ENCODE results near the gene SIRT1.
"Not testable (repeated sequence)": the region's sequence is repeated elsewhere in the genome, so short reads cannot be mapped to it uniquely, and the experiment has no call there.

SIRT1 gene

DNA sequence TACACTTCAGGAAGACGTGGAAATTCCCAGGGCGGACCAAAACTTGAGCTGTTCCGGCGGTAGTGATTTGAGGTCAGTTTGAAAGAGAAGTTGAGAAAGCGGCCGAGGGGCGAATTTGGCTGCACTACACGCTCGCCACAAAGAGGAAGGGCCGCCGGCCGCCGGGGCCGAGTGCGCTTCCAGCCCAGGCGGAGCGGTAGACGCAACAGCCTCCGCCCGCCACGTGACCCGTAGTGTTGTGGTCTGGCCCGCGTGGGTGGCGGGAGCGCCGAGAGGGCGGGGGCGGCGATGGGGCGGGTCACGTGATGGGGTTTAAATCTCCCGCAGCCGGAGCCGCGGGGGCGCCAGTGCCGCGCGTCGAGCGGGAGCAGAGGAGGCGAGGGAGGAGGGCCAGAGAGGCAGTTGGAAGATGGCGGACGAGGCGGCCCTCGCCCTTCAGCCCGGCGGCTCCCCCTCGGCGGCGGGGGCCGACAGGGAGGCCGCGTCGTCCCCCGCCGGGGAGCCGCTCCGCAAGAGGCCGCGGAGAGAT, at the start of gene SIRT1:
Gene SIRT1 (plus strand): TSS at position 344 of the 529 bp plus-strand sequence. CDS start 66 bp downstream, at position 410.
- peak; percentile 95 for DNase-seq

DNA sequence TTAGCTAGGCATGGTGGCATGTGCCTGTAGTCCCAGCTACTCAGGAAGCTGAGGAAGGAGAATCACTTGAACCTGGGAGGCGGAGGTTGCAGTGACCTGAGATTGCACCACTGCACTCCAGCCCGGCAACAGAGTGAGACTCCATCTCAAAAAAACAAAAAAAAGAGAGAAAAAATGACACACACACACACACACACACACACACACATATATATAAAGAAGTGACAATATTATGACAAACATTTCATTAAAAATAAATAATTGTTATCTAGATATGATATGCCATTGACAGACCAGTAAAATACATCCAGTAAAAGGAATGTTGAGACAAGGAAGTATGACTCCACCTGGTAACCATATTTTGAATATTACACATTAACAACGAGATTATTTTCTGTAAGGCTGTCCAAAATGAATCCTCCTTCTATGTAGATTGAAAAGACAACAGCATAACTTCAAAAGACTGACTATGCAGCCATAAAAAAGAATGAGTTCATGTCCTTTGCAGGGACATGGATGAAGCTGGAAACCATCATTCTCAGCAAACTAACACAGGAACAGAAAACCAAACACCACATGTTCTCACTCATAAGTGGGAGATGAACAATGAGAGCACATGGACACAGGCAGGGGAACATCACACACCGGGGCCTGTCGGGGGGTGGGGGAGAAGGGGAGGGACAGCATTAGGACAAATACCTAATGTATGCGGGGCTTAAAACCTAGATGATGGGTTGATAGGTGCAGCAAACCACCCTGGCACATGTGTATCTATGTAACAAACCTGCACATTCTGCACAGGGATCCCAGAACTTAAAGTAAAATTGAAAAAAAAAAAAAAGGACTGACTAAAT, 48.7 kb upstream of the SIRT1 start:
- DNase-seq: not testable (repeated sequence)

DNA sequence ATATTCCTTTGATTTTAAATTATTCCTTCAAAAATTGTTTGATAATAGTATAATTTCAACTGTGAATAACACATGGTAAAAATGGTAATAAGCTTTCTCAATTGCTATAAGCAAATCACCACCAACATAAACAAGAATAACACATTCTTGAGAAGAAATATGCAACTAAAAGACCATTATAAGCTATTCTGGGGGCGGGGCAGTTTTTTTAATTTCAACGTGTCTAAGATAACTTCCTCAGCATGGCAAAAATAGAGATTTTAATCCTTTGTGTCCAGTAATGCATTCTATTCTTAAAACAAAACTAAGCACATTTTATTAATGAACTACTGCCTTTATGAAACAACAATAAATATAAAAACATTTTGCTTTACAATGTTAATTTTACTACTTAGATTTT, 48.0 kb upstream of the SIRT1 start:
- DNase-seq: no peak

DNA sequence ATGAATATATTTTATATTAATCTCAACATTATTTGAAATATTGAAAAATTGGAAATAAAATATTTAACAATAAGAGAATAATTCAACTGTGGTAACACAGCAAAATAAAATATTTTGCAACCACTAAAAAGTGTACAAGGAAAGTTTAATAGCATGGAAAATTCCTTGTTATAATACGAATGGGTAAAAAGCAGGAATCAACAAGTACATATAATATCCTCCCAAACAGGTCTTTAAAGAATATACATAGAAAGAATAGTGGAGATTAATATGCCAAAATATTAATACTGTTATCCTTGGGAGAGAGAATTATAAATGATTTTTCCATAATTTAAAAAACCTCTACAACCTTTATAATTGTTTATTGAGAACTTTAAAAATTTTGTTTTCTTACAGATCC, 47.5 kb upstream of the SIRT1 start:
- DNase-seq: no peak

DNA sequence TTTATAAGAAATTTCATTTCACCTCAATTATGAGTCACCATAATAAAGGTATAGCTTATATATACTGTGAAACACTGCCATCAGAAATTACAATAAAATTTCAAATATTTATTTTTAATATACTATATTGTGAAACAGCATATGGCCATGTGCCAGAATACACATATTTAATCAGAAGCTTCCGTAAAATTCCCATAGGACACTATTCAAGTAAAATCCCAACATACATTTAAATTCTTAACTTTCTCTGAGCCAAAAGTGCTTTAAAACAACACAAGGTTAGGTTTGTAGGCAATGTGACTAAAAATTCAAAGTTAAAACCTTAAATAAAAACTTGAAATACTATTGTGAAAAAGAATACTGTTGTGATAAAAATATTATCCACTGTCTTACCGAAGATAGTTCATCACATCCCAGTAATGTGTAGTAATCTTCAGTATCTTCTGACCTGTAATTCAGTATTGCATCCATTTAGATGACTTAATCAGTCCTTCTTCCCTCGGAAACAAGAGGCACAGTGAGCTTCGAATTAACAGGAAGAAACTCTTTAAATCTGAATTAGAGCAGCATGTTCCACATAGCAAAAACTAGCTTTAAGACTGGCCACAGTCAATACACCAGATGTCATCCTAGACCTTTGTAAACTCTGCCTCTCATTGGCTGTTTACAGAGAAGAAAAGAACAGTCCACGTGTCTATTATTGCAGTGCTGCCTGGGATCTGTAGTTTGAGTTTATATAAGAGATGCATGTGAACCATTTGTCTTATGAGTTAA, 46.7 kb upstream of the SIRT1 start, which contains the start of gene DNAJC12:
Gene DNAJC12 (minus strand): TSS at position 648 of the 774 bp plus-strand sequence. CDS start 177 bp downstream, at position 471.
- DNase-seq: no peak

DNA sequence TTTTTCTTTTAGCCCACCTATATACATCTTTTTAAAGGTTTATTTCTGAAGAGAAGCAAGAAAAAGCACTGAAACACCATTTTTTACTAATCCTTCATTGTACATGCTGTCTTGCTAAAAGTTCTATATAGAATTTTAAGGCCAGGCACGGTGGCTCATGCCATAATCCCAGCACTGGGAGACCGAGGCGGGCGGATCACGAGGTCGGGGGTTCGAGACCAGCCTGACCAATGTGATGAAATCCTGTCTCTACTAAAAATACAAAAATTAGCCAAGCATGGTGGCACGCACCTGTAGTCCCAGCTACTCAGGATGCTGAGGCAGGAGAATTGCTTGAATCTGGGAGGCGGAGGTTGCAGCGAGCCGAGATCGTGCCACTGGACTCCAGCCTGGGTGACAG, 44.9 kb upstream of the SIRT1 start:
- DNase-seq: not testable (repeated sequence)

DNA sequence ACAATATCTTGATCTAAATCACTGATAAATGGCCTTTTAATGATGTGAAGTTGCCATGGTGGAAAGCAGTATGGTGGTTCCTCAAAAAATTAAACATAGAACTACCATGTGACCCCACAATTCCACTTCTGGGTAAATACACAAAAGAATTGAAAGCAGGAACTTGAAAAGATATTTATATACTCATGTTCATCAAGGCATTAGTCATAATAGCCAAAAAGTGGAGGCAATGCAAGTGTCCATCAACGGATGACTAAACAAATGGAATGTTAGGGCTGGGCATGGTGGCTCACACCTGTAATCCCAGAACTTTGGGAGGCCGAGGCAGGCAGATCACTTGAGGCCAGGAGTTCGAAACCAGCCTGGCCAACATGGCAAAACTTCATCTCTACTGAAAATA, 44.5 kb upstream of the SIRT1 start:
- no peak for DNase-seq

DNA sequence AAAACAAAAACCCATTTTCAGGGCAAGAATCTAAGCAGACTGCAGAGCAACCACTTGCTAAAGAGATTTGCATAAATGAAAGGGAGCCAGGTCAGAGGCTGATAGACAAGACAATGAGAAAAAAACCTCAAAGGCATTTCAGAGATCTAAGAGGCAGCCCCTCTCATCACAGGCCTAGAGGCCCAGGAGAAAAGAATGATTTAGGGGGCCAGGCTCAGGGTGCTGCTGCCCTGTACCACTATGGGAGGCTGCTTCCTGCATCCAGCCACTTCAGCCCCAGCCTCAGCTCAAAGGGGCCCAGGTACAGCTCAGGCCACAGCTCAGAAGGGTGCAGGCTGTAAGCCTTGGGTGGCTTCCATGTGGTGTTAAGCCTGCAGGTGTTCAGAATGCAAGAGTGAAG, 42.7 kb upstream of the SIRT1 start:
- DNase-seq: no peak

DNA sequence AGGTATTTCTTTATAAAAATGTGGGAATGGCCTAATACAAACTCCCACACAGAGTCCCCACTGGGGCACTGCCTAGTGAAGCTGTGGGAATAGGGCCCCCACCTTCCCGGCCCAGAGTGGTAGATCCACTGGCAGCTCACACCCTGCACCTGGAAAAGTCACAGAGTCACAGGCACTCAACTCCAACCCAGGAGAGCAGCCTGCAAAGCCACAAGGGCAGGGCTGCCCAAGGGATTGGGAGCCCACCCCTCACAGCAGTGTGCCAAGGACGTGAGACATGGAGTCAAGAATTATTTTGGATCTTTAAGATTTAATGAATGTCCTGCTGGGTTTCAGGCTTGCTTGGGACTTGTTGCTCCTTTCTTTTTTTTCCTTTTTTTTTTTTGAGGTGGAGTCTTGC, 41.2 kb upstream of the SIRT1 start:
- DNase-seq: no peak

DNA sequence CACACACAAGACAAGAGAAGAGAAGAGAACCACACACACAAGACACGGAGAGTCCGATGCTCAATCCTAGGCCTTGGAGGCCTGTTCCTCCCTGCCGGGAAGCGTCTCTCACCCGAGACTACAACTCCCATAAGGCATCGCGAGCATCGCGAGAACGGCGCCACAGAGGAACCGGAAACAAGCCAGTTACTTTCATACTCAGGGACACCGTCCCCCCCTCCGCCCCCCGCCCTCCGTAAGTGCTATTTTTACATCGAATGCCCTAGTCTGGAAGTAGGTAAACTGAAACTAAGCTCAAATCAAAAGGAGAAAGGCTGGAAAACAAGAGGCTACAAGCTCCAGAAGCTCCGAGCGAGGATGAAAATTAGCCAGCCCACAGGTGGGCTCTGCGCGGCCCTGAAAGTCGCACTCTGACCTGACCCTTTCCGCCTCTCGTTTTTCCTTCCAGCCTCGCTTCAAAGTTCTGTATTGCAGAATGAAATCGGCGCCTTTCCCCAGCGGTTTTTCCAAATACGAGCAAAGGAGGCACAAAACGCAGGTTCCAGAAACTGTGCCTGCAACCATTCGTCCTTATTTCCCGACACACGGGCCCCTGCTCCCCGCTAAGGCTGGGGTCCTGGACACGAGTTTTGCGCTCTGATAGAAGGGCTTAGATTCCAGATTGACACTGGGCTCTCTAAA, 35.0 kb upstream of the SIRT1 start:
- peak; percentile 95 for DNase-seq

DNA sequence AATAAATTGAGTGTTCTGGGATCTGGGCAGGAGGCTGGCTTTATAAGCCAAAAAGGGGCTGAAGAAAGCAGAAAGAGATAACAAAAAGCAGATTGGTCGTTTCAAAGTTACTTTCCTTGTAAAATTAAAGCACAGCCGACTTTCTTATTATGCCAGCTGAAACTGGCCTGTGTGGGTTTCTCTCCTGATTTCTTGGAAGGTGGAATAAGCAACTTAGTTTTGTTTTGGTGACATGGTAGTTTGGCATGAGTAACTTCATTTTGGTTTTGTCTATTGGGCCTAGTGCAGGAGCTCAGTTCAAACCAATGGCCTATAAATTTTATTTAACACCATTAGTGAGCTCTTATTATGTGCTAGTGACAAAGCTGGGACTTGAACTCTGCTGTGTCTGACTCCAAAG, 33.3 kb upstream of the SIRT1 start:
- DNase-seq: no peak

DNA sequence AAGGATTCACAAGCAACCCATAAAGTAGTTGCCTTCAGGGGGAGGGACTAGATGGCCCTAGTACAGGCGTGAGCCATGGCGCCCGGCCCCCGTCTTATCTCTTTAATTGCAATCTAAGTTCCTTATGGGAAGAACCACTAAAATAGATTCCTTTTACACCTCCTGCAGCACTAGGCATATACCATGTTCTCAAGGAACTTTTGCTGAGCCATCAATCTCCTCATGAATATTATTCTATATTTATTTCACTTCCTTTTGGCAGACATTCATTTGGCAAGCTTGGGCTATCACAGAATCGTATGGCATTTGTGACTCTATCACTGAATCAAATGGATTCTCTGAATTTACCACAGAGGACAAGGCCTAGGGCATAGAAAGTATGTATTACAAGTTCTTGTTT, 31.7 kb upstream of the SIRT1 start:
- DNase-seq: no peak

DNA sequence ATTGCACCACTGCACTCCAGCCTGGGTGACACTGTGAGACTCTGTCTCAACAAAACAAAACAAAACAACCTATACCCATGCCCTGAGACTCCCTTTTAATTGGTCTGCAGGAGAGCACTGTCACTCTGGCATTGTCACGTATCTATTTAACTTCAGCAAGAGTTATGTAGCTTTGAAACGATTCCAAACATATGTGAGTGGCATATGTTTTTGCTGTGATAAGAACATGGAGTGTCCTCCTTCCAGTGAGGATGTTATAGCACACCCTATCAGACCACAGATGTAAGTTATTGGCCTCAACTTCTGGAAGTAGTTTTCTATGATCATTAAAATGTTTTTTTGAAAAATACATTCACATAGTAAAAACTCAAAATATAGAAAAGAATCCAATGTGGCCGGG, 30.9 kb upstream of the SIRT1 start:
- no peak for DNase-seq

DNA sequence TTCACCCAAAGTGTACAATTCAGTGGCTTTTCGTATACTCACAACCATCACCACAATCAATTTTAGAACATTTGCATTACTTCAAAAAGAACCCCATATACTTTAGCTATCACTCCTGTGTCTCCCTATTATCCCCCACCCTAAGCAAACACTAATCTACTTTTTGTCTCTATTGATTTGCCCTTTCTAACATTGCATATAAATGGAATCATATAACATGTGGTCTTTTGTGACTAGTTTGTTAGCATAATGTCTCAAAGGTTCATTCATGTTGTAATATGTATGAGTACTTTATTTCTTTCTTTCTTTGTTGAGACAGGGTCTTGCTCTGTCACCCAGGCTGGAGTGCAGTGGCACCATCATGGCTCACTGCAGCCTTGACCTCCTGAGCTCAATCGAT, 25.5 kb upstream of the SIRT1 start:
- no peak for DNase-seq

DNA sequence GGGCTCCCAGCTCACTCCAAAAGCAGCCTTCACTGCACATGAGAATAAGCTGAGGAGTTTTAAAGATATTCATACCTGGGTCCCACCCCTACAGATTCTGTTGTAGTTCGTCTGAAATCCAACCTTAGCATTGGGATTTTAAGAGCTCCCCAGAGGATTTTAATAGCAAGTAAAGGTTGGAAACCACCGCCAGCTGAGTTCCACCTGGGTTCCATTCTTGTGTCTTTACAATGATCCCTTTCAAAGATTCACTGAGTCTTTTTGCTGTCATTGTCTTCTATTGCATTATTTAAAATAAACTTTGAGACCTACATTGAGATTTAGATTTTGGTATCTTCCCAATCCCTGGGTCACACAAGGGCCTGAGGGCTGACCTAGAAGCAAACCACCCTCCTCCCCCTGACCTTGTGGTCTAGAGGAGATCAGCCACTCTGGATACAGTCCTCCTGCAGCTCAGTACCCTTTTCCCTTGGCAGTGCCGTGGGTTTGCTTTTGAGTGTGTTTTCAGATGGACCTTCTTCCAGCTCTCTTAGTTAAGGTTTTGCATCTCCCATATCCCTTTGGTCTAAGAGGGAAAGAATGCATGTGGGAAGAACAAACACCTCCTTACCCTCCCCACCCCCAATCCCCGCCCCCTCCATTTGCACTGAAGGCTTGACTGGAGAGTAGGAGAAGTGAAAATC, 22.6 kb upstream of the SIRT1 start:
- no peak for DNase-seq

DNA sequence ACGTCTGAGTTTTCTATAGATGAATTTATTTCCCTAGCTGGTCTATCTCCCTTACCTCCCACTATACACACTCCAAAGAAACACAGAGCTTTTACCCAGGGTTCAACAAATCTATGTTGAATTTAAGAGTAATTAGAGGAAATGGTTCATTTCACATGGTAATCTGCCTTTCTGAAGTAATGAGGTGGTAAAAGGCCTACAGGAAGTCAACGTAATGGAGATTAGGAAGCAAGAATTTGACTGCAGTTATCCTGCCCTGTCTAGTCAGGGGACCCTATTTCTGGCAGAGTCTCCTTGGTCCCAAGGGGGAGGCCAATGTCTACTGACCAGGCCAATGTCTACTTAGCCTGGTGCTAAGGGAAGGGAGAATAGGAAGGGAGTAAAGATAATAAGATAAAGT, 21.4 kb upstream of the SIRT1 start:
- DNase-seq: no peak

DNA sequence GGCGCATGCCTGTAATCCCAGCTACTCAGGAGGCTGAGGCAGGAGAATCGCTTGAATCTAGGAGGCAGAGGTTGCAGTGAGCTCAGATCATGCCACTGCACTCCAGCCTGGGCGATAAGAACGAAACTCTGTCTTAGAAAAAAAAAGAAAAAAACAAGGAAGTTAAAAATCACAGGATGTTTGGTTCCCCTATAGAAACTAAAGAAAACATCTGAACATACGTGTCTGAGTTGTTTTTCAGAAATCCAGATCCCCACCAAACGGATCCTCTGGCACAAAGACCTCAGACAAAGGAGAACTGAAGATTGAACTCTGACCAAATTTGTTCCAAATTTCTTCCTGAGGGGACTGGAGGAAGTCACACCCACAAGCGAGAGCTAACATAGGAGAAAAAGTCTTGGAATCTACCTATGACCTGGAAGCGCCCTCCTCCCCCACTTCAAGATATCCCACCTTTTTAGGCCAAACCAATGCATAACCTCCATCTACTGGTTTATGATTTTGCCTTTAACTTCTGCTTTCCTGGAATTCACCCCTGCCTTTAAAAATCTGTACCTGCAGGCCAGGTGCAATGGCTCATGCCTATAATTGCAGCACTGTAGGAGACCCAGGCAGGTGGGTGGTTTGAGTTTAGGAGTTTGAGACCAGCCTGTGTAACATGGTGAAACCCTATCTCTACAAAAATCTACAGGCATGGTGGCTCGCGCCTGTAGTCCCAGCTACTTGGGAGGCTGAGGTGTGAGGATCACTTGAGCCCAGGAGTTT, 19.7 kb upstream of the SIRT1 start:
- no peak for DNase-seq

DNA sequence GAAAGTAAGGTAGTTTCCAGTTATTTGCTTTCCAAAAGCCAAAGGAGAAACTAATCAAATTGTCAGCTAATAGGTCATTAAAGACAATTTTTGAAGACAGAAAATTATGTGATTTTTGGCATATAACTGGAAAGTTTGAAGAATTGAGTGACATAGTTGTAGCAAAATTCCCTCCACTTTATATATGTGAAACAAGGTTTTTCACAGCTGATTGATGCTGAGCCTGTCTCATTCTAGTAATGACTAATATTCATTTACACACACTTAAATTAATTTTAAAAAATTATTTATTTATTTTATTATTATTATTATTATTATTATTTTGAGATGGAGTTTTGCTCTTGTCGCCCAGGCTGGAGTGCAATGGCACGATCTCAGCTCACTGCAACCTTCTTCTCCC, 16.3 kb upstream of the SIRT1 start:
- DNase-seq: no peak

DNA sequence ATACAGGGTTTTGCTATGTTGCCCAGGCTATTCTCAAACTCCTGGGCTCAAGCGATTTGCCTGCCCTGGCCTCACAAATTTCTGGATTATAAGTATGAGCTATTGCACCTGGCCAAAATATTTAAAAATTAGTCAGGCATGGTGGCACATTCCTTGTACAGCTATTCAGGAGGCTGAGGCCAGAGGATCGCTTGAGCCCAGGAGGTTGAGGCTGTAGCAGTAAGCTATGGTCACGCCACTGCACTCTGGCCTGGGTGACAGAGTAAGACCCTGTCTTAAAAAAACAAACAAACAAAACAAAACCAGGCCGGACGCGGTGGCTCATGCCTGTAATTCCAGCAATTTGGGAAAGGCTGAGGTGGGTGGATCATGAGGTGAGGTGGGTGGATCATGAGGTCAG, 14.5 kb upstream of the SIRT1 start:
- DNase-seq: no peak

DNA sequence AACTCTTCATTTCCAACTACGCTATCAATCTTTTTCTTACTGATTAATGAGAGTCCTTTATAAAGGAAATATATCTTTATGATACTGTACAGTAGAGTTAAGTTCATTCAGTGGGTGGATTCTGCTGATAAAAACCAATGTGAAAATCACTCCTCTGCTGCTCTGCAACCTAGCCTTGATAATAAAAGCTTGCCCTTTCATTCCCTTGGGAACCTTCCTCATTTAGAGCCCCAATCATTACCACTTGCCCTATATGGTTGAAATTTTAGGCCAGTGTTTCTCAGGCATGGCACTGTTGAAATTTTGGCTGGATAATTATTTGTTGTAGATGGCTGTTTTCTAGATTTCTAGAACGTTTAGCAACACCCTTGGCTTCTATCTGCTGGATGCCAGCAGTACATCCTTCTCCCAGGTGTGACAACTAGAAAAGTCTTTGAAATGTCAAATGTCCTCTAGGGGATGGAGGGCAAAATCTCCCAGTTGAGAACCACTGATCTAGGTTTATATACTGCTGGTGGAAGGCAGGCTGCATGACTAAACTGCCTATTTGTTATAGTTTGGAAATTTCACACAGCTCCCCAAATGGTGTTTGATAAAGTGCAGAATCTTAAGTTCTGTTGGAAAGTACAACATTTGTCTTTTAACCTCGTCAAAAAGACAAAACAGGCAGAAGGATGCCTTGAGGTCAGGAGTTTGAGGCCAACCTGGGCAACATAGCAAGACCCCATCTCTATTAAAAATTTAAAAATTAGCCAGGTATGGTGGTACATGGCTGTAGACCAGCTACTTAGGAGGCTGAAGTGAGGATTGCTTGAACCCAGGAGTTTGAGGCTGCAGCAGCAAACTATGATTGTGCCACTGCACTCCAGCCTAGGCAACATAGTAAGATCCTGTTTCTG, 8.9 kb upstream of the SIRT1 start:
- DNase-seq: no peak

DNA sequence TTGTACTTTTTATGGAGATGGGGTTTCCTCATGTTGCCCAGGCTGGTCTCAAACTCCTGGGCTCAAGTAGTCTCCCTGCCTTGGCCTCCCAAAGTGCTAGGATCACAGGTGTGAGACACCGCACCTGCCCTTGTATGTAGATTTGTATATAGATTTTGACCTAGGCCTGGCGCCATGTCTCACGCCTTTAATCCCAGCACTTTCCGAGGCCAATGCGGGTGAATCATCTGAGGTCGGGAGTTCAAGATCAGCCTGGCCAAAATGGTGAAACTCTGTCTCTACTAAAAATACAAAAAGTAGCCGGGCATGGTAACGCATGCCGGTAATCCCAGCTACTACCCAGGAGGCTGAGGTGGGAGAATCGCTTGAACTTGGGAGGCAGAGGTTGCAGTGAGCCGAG, 7.0 kb upstream of the SIRT1 start:
- DNase-seq: not testable (repeated sequence)

Measured in stimulated activated CD4-positive, alpha-beta T cell treated with anti-CD3 and anti-CD28 coated beads, Interleukin-15, amount 100 ng/mL, for 24 hours (primary cell).